Neuronal stem cell (in vitro differentiated cells): ENCODE data around the gene CREB5.

Experiments
- DNase-seq: peaks from one replicate; pipeline ENCODE4 v3.0.0-alpha.2; 2013; ENCODE audit warnings: low spot score
- H2AFZ ChIP-seq: one replicate; pipeline ENCODE4 v1.6.1; 2013; ENCODE audit warnings: mild to moderate bottlenecking, low read length, inconsistent platforms
- H2AK5ac ChIP-seq: 2 replicates; pipeline ENCODE4 v1.6.1; 2013; ENCODE audit warnings: low read depth, mild to moderate bottlenecking, inconsistent platforms, low read length, moderate library complexity, mixed read lengths
- H2BK120ac ChIP-seq: 2 replicates; pipeline ENCODE4 v1.6.1; 2013; ENCODE audit warnings: low read depth, mild to moderate bottlenecking, inconsistent platforms, low read length, moderate library complexity, mixed read lengths
- H2BK12ac ChIP-seq: one replicate; pipeline ENCODE4 v1.6.1; 2013; ENCODE audit warnings: low read length, inconsistent platforms
- H2BK15ac ChIP-seq: 2 replicates; pipeline ENCODE4 v1.6.1; 2013; ENCODE audit warnings: mild to moderate bottlenecking, low read length, inconsistent platforms, mixed read lengths
- H2BK5ac ChIP-seq: one replicate; pipeline ENCODE4 v1.6.1; 2013; ENCODE audit warnings: inconsistent platforms, mild to moderate bottlenecking, low read length, moderate library complexity
- H3K14ac ChIP-seq: one replicate; pipeline ENCODE4 v1.6.1; 2013; ENCODE audit warnings: low read length, inconsistent platforms
- H3K18ac ChIP-seq: 2 replicates; pipeline ENCODE4 v1.6.1; 2013; ENCODE audit warnings: low read length, inconsistent platforms
- H3K23ac ChIP-seq: 2 replicates; pipeline ENCODE4 v1.6.1; 2013; ENCODE audit warnings: low read depth, mild to moderate bottlenecking, mixed read lengths, low read length, inconsistent platforms; ENCODE audit not compliant: poor library complexity
- H3K27ac ChIP-seq: replicated peaks from 3 replicates; pipeline ENCODE4 v1.5.1; 2013; ENCODE audit warnings: low read length, inconsistent platforms
- H3K27me3 ChIP-seq, 3 experiments: 2 replicates each; pipeline ENCODE4 v1.6.1; 2013; ENCODE audit warnings: low read length in 3 of 3, mild to moderate bottlenecking in 2 of 3, inconsistent platforms in 1 of 3, low read depth in 1 of 3, mixed read lengths in 1 of 3, moderate library complexity in 1 of 3; ENCODE audit not compliant: control insufficient read depth in 3 of 3, insufficient read depth in 3 of 3
- H3K36me3 ChIP-seq, 2 donors: replicated peaks in 1 of 2; 2 replicates each; pipeline ENCODE4 v1.6.1; 2013; ENCODE audit warnings: low read length in 2 of 2; ENCODE audit not compliant: control insufficient read depth in 2 of 2, insufficient read depth in 2 of 2
- H3K4ac ChIP-seq: 2 replicates; pipeline ENCODE4 v1.6.1; 2013; ENCODE audit warnings: inconsistent platforms, mild to moderate bottlenecking, low read length, moderate library complexity
- H3K4me1 ChIP-seq, 2 donors: 1 replicate in 1 of 2; 2 replicates in 1 of 2; pipeline ENCODE4 v1.6.1; 2013; ENCODE audit warnings: low read length in 2 of 2, low read depth in 1 of 2; ENCODE audit not compliant: control insufficient read depth in 2 of 2, insufficient read depth in 1 of 2
- H3K4me2 ChIP-seq: one replicate; pipeline ENCODE4 v1.6.1; 2013; ENCODE audit warnings: mild to moderate bottlenecking, low read length, inconsistent platforms; ENCODE audit not compliant: insufficient read depth, poor library complexity, severe bottlenecking
- H3K4me3 ChIP-seq, 2 donors: 2 replicates each; pipeline ENCODE4 v1.5.1; 2013; ENCODE audit warnings: low read length in 2 of 2, mild to moderate bottlenecking in 2 of 2, inconsistent platforms in 1 of 2, moderate library complexity in 1 of 2
- H3K79me1 ChIP-seq: one replicate; pipeline ENCODE4 v1.6.1; 2013; ENCODE audit warnings: low read depth, mild to moderate bottlenecking, inconsistent platforms, low read length, moderate library complexity
- H3K9ac ChIP-seq: one replicate; pipeline ENCODE4 v1.6.1; 2013; ENCODE audit warnings: mild to moderate bottlenecking, low read depth, low read length, inconsistent platforms; ENCODE audit not compliant: poor library complexity
- H3K9me3 ChIP-seq, 2 donors: replicated peaks in 1 of 2; 2 replicates each; pipeline versions ENCODE3 to v1.6.1; 2013; ENCODE audit warnings: low read length in 2 of 2, mild to moderate bottlenecking in 2 of 2, inconsistent platforms in 1 of 2, low read depth in 1 of 2, mixed read lengths in 1 of 2, moderate library complexity in 1 of 2; ENCODE audit not compliant: control insufficient read depth in 2 of 2, insufficient read depth in 1 of 2
- H4K8ac ChIP-seq: one replicate; pipeline ENCODE4 v1.6.1; 2013; ENCODE audit warnings: low read depth, mild to moderate bottlenecking, inconsistent platforms, low read length, moderate library complexity
- H4K91ac ChIP-seq: one replicate; pipeline ENCODE4 v1.6.1; 2013; ENCODE audit warnings: low read length, low read depth, mild to moderate bottlenecking, inconsistent platforms; ENCODE audit not compliant: poor library complexity
- WGBS, 2 donors: extraction: QIAGEN DNeasy Blood & Tissue Kit; methylation state at CpG; one replicate each; pipeline ENCODE4 v1.1.7; 2013; ENCODE audit warnings: missing lambda C conversion rate in 2 of 2, mixed read lengths in 1 of 2; ENCODE audit not compliant: insufficient read length in 2 of 2, insufficient replicate concordance in 1 of 2; ENCODE audit errors: extremely low coverage in 2 of 2; 5-methylcytosine and 5-hydroxymethylcytosine counted together

Gene CREB5

DNA sequence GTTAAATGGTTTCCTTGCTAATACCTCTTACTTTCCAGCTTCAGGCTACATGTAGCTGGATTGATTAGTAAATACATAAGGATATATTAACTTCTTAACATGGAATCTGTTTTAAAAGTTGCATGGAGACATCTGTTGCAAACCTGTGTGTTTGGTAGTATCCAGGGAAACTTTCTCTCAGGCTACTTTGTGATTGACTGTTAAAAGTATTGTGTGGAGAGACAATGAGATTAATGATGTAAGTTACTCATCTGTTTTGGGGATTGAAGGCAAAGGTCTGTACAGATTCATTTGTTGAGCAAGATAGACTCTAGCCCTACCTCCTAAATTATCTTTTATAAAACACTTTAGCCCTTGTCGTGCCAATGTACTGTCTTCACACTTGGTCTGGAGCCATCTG, 6.6 kb downstream of the CREB5 start:
- H3K14ac ChIP-seq = no peak overlapping the region
- no CpG with 5 or more reads among the region's 1 CpG for WGBS, 2 donors
- no peak overlapping the region for H3K27ac ChIP-seq
- H3K23ac ChIP-seq = no peak overlapping the region
- no peak overlapping the region for H3K9ac ChIP-seq
- H2AK5ac ChIP-seq = no peak overlapping the region
- no peak overlapping the region for H4K91ac ChIP-seq
- no peak overlapping the region for H3K4me2 ChIP-seq
- DNase-seq = no peak
- H3K4ac ChIP-seq = no peak overlapping the region
- H2BK15ac ChIP-seq = no peak overlapping the region
- H3K27me3 ChIP-seq = no peaks in the 10 kb centered on the region
- no peak overlapping the region for H3K4me3 ChIP-seq
- H3K4me1 ChIP-seq = peaks cover 2 to 13% of the 10 kb centered on the region in 2 donors
- no peak overlapping the region for H2BK120ac ChIP-seq
- H2AFZ ChIP-seq = no peak overlapping the region
- no peak overlapping the region for H2BK5ac ChIP-seq
- H2BK12ac ChIP-seq = no peak overlapping the region
- no peak overlapping the region for H3K18ac ChIP-seq
- no peaks in the 10 kb centered on the region for H3K9me3 ChIP-seq
- H3K36me3 ChIP-seq = no peaks in the 10 kb centered on the region
- H4K8ac ChIP-seq = no peak overlapping the region
- H3K79me1 ChIP-seq = no peaks in the 10 kb centered on the region

GRCh38 chr7:28419716-28420115, 7.4 kb downstream of the CREB5 start:
- no peak for DNase-seq
- H2BK15ac ChIP-seq = no peak overlapping the region

DNA sequence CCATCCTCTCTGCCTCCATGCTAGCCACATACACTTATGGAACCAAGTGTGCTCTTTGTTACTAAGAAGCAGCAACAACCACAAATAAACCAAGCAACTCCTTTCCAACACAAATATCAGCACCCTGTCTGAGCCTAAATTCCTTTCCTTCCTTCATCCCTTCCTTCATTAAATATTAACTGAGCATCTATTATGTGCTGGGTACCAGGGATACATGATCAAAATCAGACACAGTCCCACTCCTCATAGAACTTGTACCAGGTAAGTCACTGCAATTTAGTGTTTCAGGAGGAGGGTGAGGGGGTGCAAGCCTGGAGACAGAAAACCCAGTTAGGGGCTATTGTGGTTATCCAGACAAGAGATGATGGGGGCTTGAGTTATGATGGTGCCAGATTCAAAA, 10.8 kb downstream of the CREB5 start:
- Histone ChIP-seq H2BK12ac (no peak overlapping the region), H3K4me3 (no peak overlapping the region), H3K27ac (no peak overlapping the region), H3K27me3 (no peaks in the 10 kb centered on the region), H3K9ac (no peak overlapping the region), H3K4me1 (peaks cover 4 to 7% of the 10 kb centered on the region in 2 donors), H3K14ac (no peak overlapping the region), H3K36me3 (no peaks in the 10 kb centered on the region), H3K4me2 (no peak overlapping the region), H2BK15ac (no peak overlapping the region), H3K18ac (no peak overlapping the region), H2BK120ac (no peak overlapping the region), H3K79me1 (no peaks in the 10 kb centered on the region), H2AFZ (no peak overlapping the region), H4K8ac (no peak overlapping the region), H3K23ac (no peak overlapping the region), H2BK5ac (no peak overlapping the region), H2AK5ac (no peak overlapping the region), H4K91ac (no peak overlapping the region), H3K9me3 (no peaks in the 10 kb centered on the region), H3K4ac (no peak overlapping the region)
- DNase-seq = no peak

More at GRCh38 chr7:28419716-28420115, 7.4 kb downstream of the CREB5 start:
- Histone ChIP-seq H3K23ac (no peak overlapping the region), H4K8ac (no peak overlapping the region), H2AK5ac (no peak overlapping the region), H3K79me1 (no peaks in the 10 kb centered on the region), H3K9ac (no peak overlapping the region), H3K4me1 (peaks cover 2 to 13% of the 10 kb centered on the region in 2 donors), H3K18ac (no peak overlapping the region), H4K91ac (no peak overlapping the region), H3K27me3 (no peaks in the 10 kb centered on the region), H2AFZ (no peak overlapping the region), H3K4me3 (no peak overlapping the region), H3K27ac (no peak overlapping the region), H3K9me3 (no peaks in the 10 kb centered on the region), H3K36me3 (no peaks in the 10 kb centered on the region), H2BK5ac (no peak overlapping the region), H3K4ac (no peak overlapping the region), H2BK120ac (no peak overlapping the region), H3K14ac (no peak overlapping the region), H3K4me2 (no peak overlapping the region), H2BK12ac (no peak overlapping the region)
- WGBS, 2 donors = no CpG with 5 or more reads among the region's 2 CpGs

DNA sequence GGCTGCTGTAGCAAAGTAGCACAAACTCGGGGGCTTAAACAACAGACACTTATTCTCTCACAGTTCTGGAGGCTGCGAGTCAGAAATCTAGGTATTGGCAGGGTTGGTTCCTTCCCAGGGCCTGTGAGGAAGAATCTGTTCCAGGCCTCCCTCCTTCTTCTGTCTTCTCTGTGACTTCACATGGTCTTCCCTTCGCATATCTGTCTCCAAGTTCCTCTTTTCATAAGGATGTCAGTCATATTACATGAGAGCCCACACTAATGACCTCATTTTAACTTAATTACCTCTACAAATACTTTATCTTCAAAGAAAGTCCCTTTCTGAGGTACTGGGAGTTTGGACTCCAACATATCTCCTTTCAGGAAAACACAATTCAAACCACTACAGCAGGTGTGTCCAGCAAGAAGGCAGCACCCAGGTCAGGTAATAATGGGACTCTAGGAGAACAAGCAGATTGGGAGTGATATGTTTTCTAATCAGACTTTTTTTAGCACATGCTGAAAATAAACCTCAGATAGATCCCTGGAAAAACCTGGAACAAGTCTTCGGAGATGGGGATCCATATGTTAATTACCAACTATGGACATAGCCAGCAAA, 11.7 kb downstream of the CREB5 start:
- H3K9me3 ChIP-seq = no peaks in the 10 kb centered on the region
- H2BK5ac ChIP-seq = no peak overlapping the region
- H3K79me1 ChIP-seq = no peaks in the 10 kb centered on the region
- no peaks in the 10 kb centered on the region for H3K36me3 ChIP-seq
- no peak overlapping the region for H4K8ac ChIP-seq
- H3K14ac ChIP-seq = no peak overlapping the region
- no peak overlapping the region for H3K9ac ChIP-seq
- no peak overlapping the region for H3K18ac ChIP-seq
- H3K4me3 ChIP-seq = no peak overlapping the region
- no peak overlapping the region for H3K23ac ChIP-seq
- no peak overlapping the region for H2BK120ac ChIP-seq
- peaks cover 2 to 4% of the 10 kb centered on the region in 2 donors for H3K4me1 ChIP-seq
- no peak overlapping the region for H3K4ac ChIP-seq
- no peak for DNase-seq
- no peak overlapping the region for H2BK15ac ChIP-seq
- no peak overlapping the region for H3K4me2 ChIP-seq
- no peak overlapping the region for H2BK12ac ChIP-seq
- no peak overlapping the region for H4K91ac ChIP-seq
- no peak overlapping the region for H2AFZ ChIP-seq
- H3K27me3 ChIP-seq = no peaks in the 10 kb centered on the region
- no peak overlapping the region for H3K27ac ChIP-seq
- no CpG with 5 or more reads among the region's 4 CpGs for WGBS, 2 donors
- H2AK5ac ChIP-seq = no peak overlapping the region
